Measurements from ENCODE around the gene FMN1.

FMN1 gene

GRCh38 chr15:33182926-33183325 is 11.6 kb downstream of the FMN1 start:
- Histone ChIP-seq H3K4me1 (ENCODE audit: low read depth, poor library complexity, severe bottlenecking) (peaks cover 13% of the 10 kb centered on the region), H3K4me2 (no peak overlapping the region), H3K27ac (no peak overlapping the region), H3K4me3 (IDR thresholded peaks at IDR 0.05; ENCODE audit: insufficient read depth, low read depth, low read length) (no peak overlapping the region), H4K20me1 (ENCODE audit: insufficient read depth) (no peaks in the 10 kb centered on the region), H2AFZ (ENCODE audit: low read depth) (no peak overlapping the region), H3K79me2 (ENCODE audit: insufficient read depth, low read depth) (no peaks in the 10 kb centered on the region), H3K9ac (no peak overlapping the region), H3K36me3 (ENCODE audit: insufficient read depth) (no peaks in the 10 kb centered on the region), H3K27me3 (ENCODE audit: insufficient read depth, low read depth) (no peaks in the 10 kb centered on the region)
- TF ChIP-seq CTCF (conservative IDR thresholded peaks at IDR 0.05; ENCODE audit: low read depth, low read length) = no peak

GRCh38 chr15:33182278-33182905 is 12.1 kb downstream of the FMN1 start:
- Histone ChIP-seq H3K27me3 (ENCODE audit: insufficient read depth, low read depth) (no peaks in the 10 kb centered on the region), H4K20me1 (ENCODE audit: insufficient read depth) (no peaks in the 10 kb centered on the region), H3K9ac (no peak overlapping the region), H3K79me2 (ENCODE audit: insufficient read depth, low read depth) (no peaks in the 10 kb centered on the region), H3K27ac (no peak overlapping the region), H3K4me3 (IDR thresholded peaks at IDR 0.05; ENCODE audit: insufficient read depth, low read depth, low read length) (no peak overlapping the region), H3K4me2 (no peak overlapping the region), H2AFZ (ENCODE audit: low read depth) (no peak overlapping the region), H3K36me3 (ENCODE audit: insufficient read depth) (no peaks in the 10 kb centered on the region), H3K4me1 (ENCODE audit: low read depth, poor library complexity, severe bottlenecking) (peaks cover 13% of the 10 kb centered on the region)
- no peak for TF ChIP-seq CTCF (conservative IDR thresholded peaks at IDR 0.05; ENCODE audit: low read depth, low read length)

GRCh38 chr15:33179874-33180273 is 14.6 kb downstream of the FMN1 start:
- Histone ChIP-seq H3K36me3 (ENCODE audit: insufficient read depth) (no peaks in the 10 kb centered on the region), H3K27ac (no peak overlapping the region), H2AFZ (ENCODE audit: low read depth) (no peak overlapping the region), H3K9ac (no peak overlapping the region), H4K20me1 (ENCODE audit: insufficient read depth) (no peaks in the 10 kb centered on the region), H3K27me3 (ENCODE audit: insufficient read depth, low read depth) (no peaks in the 10 kb centered on the region), H3K4me1 (ENCODE audit: low read depth, poor library complexity, severe bottlenecking) (no peaks in the 10 kb centered on the region), H3K4me2 (no peak overlapping the region), H3K4me3 (IDR thresholded peaks at IDR 0.05; ENCODE audit: insufficient read depth, low read depth, low read length) (no peak overlapping the region), H3K79me2 (ENCODE audit: insufficient read depth, low read depth) (no peaks in the 10 kb centered on the region)
- no peak for TF ChIP-seq CTCF (conservative IDR thresholded peaks at IDR 0.05; ENCODE audit: low read depth, low read length)

- no peaks in the 10 kb centered on the region for H3K27me3 ChIP-seq (ENCODE audit: insufficient read depth, low read depth)
- no peaks in the 10 kb centered on the region for H4K20me1 ChIP-seq (ENCODE audit: insufficient read depth)
- H3K9ac ChIP-seq = no peak overlapping the region
- no peak overlapping the region for H2AFZ ChIP-seq (ENCODE audit: low read depth)
- H3K79me2 ChIP-seq (ENCODE audit: insufficient read depth, low read depth) = no peaks in the 10 kb centered on the region
- no peak for TF ChIP-seq CTCF (conservative IDR thresholded peaks at IDR 0.05; ENCODE audit: low read depth, low read length)
- H3K4me3 ChIP-seq (IDR thresholded peaks at IDR 0.05; ENCODE audit: insufficient read depth, low read depth, low read length) = no peak overlapping the region
- no peak overlapping the region for H3K4me2 ChIP-seq
- H3K4me1 ChIP-seq (ENCODE audit: low read depth, poor library complexity, severe bottlenecking) = no peaks in the 10 kb centered on the region
- H3K36me3 ChIP-seq (ENCODE audit: insufficient read depth) = no peaks in the 10 kb centered on the region
- H3K27ac ChIP-seq = no peak overlapping the region
These were observed 23.3 kb downstream of the FMN1 start for GRCh38 chr15:33171202-33171601.
